GM18951 (cell line): ENCODE results near the gene SEMA6D.

ENCODE experiments used
- POLR2A ChIP-seq: IDR thresholded peaks from 4 replicates; pipeline ENCODE4 v1.6.1; 2011; ENCODE audit warnings: mild to moderate bottlenecking; ENCODE audit not compliant: insufficient read length, insufficient read depth; ENCODE audit errors: extremely low read depth
- in situ Hi-C: fragments of 300-500 bp; cut with MboI; formaldehyde crosslinking; loops from one replicate; pipeline ENCODE4 v1.12.0; 2022; ENCODE audit warnings: low sequenced_read_pairs, mixed read lengths, inconsistent platforms; ENCODE audit not compliant: unreplicated experiment

SEMA6D gene

GRCh38 chr15:47705281-47705997 lies 11.9 kb upstream of the SEMA6D start:
- no peak for TF ChIP-seq POLR2A
- in situ Hi-C loops = loop anchor here (25.0 kb wide), 1 partner anchor 282 kb away; no protein-coding TSS in a partner anchor

- in situ Hi-C loops = loop anchor here (25.0 kb wide), 1 partner anchor 280 kb away; no protein-coding TSS in a partner anchor
- no peak for TF ChIP-seq POLR2A
Measured at GRCh38 chr15:47707391-47707790, 9.9 kb upstream of the SEMA6D start.

GRCh38 chr15:47708161-47708980 lies 8.9 kb upstream of the SEMA6D start:
- TF ChIP-seq POLR2A = no peak
- in situ Hi-C loops = loop anchor here (25.0 kb wide), 1 partner anchor 279 kb away; no protein-coding TSS in a partner anchor

GRCh38 chr15:47711655-47712054 lies 5.7 kb upstream of the SEMA6D start:
- no peak for TF ChIP-seq POLR2A
- in situ Hi-C loops = loop anchor here (25.0 kb wide), 1 partner anchor 276 kb away; no protein-coding TSS in a partner anchor

- in situ Hi-C loops = loop anchor here (25.0 kb wide), 1 partner anchor 272 kb away; no protein-coding TSS in a partner anchor
- TF ChIP-seq POLR2A = no peak
Measured at GRCh38 chr15:47715402-47715801, 1.9 kb upstream of the SEMA6D start.

GRCh38 chr15:47715856-47716445 lies 1.4 kb upstream of the SEMA6D start:
- in situ Hi-C loops = loop anchor here (25.0 kb wide), 1 partner anchor 271 kb away; no protein-coding TSS in a partner anchor
- TF ChIP-seq POLR2A = no peak

- in situ Hi-C loops = loop anchor here (25.0 kb wide), 1 partner anchor 271 kb away; no protein-coding TSS in a partner anchor
- no peak for TF ChIP-seq POLR2A
Measured at GRCh38 chr15:47716516-47716915, 789 bp upstream of the SEMA6D start.

- in situ Hi-C loops = loop anchor here (25.0 kb wide), 1 partner anchor 269 kb away; no protein-coding TSS in a partner anchor
Measured at GRCh38 chr15:47718497-47719437, 1.5 kb downstream of the SEMA6D start.

GRCh38 chr15:47719730-47720129 lies 2.4 kb downstream of the SEMA6D start:
- no peak for TF ChIP-seq POLR2A
- in situ Hi-C loops = loop anchor here (25.0 kb wide), 1 partner anchor 268 kb away; no protein-coding TSS in a partner anchor

More at GRCh38 chr15:47718497-47719437, 1.5 kb downstream of the SEMA6D start:
- no peak for TF ChIP-seq POLR2A

- no peak for TF ChIP-seq POLR2A
- in situ Hi-C loops = loop anchor here (25.0 kb wide), 1 partner anchor 267 kb away; no protein-coding TSS in a partner anchor
Measured at GRCh38 chr15:47720555-47720954, 3.2 kb downstream of the SEMA6D start.

- in situ Hi-C loops = loop anchor here (25.0 kb wide), 1 partner anchor 266 kb away; no protein-coding TSS in a partner anchor
- no peak for TF ChIP-seq POLR2A
Measured at GRCh38 chr15:47721676-47722075, 4.4 kb downstream of the SEMA6D start.

- TF ChIP-seq POLR2A = no peak
- in situ Hi-C loops = loop anchor here (25.0 kb wide), 1 partner anchor 263 kb away; no protein-coding TSS in a partner anchor
Measured at GRCh38 chr15:47724346-47724745, 7.0 kb downstream of the SEMA6D start.
